Measurements from ENCODE around the gene RILP.
"Not testable (repeated sequence)": the region's sequence is repeated elsewhere in the genome, so short reads cannot be mapped to it uniquely, and the experiment has no call there.

The RILP gene

GRCh38 chr17:1649844-1650501, at the start of gene RILP:
TSS of gene RILP (minus strand) at chr17:1649866. CDS start at chr17:1649804, 62 bp downstream.
- no peak for DNase-seq

- no peak for DNase-seq
Observed at GRCh38 chr17:1697681-1698080, 48.0 kb upstream of the RILP start.

- no peak for DNase-seq
Observed at GRCh38 chr17:1695365-1695764, 45.7 kb upstream of the RILP start.

GRCh38 chr17:1693339-1693738, 43.7 kb upstream of the RILP start:
- DNase-seq: no peak

GRCh38 chr17:1690544-1691221, 41.0 kb upstream of the RILP start:
- no peak for DNase-seq

GRCh38 chr17:1688405-1688804, 38.7 kb upstream of the RILP start:
- not testable (repeated sequence) for DNase-seq

- DNase-seq: no peak
Observed at GRCh38 chr17:1686086-1686485, 36.4 kb upstream of the RILP start.

GRCh38 chr17:1684378-1685189, 34.9 kb upstream of the RILP start, which contains the start of gene PRPF8:
TSS of gene PRPF8 (minus strand) at chr17:1684867. CDS start at chr17:1684571, 296 bp downstream.
- peak; percentile 99 for DNase-seq

- DNase-seq: no peak
Observed at GRCh38 chr17:1683459-1683858, 33.8 kb upstream of the RILP start.

- no peak for DNase-seq
Observed at GRCh38 chr17:1676401-1676800, 26.7 kb upstream of the RILP start.

GRCh38 chr17:1673041-1673785, 23.5 kb upstream of the RILP start:
- DNase-seq: peak; percentile 26

GRCh38 chr17:1663934-1664333, 14.3 kb upstream of the RILP start:
- DNase-seq: not testable (repeated sequence)

GRCh38 chr17:1661045-1661444, 11.4 kb upstream of the RILP start:
- no peak for DNase-seq

GRCh38 chr17:1658100-1658499, 8.4 kb upstream of the RILP start:
- no peak for DNase-seq

- no peak for DNase-seq
Observed at GRCh38 chr17:1653735-1654134, 4.1 kb upstream of the RILP start.

GRCh38 chr17:1652794-1653193, 3.1 kb upstream of the RILP start:
- not testable (repeated sequence) for DNase-seq

- no peak for DNase-seq
Observed at GRCh38 chr17:1651559-1651844, 1.8 kb upstream of the RILP start.

- no peak for DNase-seq
Observed at GRCh38 chr17:1650731-1651558, 1.3 kb upstream of the RILP start.

- DNase-seq: peak; percentile 93
Observed at GRCh38 chr17:1648963-1649843, 463 bp downstream of the RILP start.

GRCh38 chr17:1648173-1648962, 1.3 kb downstream of the RILP start:
- no peak for DNase-seq

Measured in stimulated activated CD4-positive, alpha-beta T cell treated with anti-CD3 and anti-CD28 coated beads, Interleukin-4, amount 100 ng/mL, for 24 hours (primary cell).